ENCODE measurements around the gene SUSD1.

DNA sequence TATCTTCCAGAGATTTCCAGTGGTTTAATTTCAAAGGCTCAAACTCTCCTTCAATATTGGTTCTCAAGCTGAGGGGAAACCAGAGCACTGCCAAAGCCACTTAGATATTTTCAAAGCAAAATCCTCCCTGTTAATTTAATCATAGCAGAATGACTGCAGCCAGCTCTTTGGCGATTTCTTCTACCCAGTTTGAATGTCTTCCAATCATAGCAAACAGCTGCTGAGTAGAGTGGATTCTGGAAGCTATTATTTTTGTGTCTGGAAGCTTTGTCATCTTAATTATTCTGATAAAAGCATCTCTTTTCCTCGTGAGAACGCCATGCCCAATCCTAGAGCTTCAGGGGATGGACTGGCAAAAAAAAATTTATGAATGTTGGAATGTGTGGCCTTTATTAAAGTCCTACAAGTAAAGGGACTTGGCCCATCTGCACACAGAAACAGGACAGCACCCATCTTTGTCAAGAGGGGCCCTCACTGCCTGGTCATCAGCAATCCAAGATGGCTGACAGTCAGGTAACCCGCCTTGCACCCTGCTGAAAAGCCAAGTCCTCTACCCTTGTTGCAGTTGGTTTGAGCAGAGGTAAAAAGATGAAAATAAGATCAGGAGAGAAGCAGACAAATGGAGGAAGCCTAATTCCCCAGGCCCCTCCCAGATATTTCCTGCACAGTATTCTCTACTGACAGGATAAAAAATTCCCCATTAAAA is 125.1 kb downstream of the SUSD1 start:
- TF ChIP-seq CTCF (IDR thresholded peaks at IDR 0.05; ENCODE audit: borderline replicate concordance, extremely low read depth, low read length, poor library complexity, severe bottlenecking) (no peak), EZH2 (IDR thresholded peaks at IDR 0.05; ENCODE audit: borderline replicate concordance, low read depth, low read length, severe bottlenecking) (no peak)

Data from DND-41 (cell line).